Parathyroid adenoma (tissue), 2 donors: ENCODE results near the gene AGAP1.

Experiments
- H2AFZ ChIP-seq: fragments of 300-600 bp; sonication (generic); one replicate; pipeline ENCODE4 v1.7.0; 2017; ENCODE audit warnings: antibody characterized with exemption, mild to moderate bottlenecking
- H3K27ac ChIP-seq: fragments of 300-600 bp; sonication (generic); one replicate; pipeline ENCODE4 v1.7.0; 2017
- H3K27me3 ChIP-seq: fragments of 300-600 bp; sonication (generic); one replicate; pipeline ENCODE4 v1.7.0; 2017; ENCODE audit warnings: low read length; ENCODE audit not compliant: control insufficient read depth, insufficient read depth
- H3K36me3 ChIP-seq: fragments of 300-600 bp; sonication (generic); one replicate; pipeline ENCODE4 v1.7.0; 2017; ENCODE audit warnings: low read length; ENCODE audit not compliant: control insufficient read depth, insufficient read depth
- H3K4me1 ChIP-seq: fragments of 300-600 bp; sonication (generic); one replicate; pipeline ENCODE4 v1.7.0; 2017; ENCODE audit warnings: control low read depth
- H3K4me2 ChIP-seq: fragments of 300-600 bp; sonication (generic); one replicate; pipeline ENCODE4 v1.7.0; 2017; ENCODE audit warnings: low read length
- H3K4me3 ChIP-seq: fragments of 300-600 bp; sonication (generic); one replicate; pipeline ENCODE4 v1.7.0; 2017; ENCODE audit warnings: low read depth, low read length
- H3K79me2 ChIP-seq: fragments of 300-600 bp; sonication (generic); one replicate; pipeline ENCODE4 v1.7.0; 2017; ENCODE audit warnings: control low read depth
- H3K9ac ChIP-seq: fragments of 300-600 bp; sonication (generic); one replicate; pipeline ENCODE4 v1.7.0; 2017; ENCODE audit warnings: mild to moderate bottlenecking
- H3K9me3 ChIP-seq: fragments of 300-600 bp; sonication (generic); one replicate; pipeline ENCODE4 v1.7.0; 2017; ENCODE audit warnings: low read length; ENCODE audit not compliant: control insufficient read depth
- CTCF ChIP-seq: fragments of 300-600 bp; sonication (generic); IDR thresholded peaks from one replicate; pipeline ENCODE4 v1.7.0; 2017; ENCODE audit warnings: antibody characterized with exemption, mild to moderate bottlenecking
- donor health status: primary hyperparathyroidism.

Gene AGAP1

GRCh38 chr2:235493402-235493774, 455 bp upstream of the AGAP1 start:
- peak overlapping the region; percentile 38 for H3K4me3 ChIP-seq
- H3K79me2 ChIP-seq: peaks cover 33% of the 10 kb centered on the region
- H3K9me3 ChIP-seq: no peaks in the 10 kb centered on the region
- no peaks in the 10 kb centered on the region for H3K36me3 ChIP-seq
- H2AFZ ChIP-seq: peak overlapping the region; percentile 98
- H3K4me2 ChIP-seq: peak overlapping the region; percentile 73
- no peak overlapping the region for H3K9ac ChIP-seq
- H3K27ac ChIP-seq: peak overlapping the region; percentile 30
- H3K27me3 ChIP-seq: no peaks in the 10 kb centered on the region
- peaks cover 16% of the 10 kb centered on the region for H3K4me1 ChIP-seq
- no peak for TF ChIP-seq CTCF

- no peak overlapping the region for H3K9ac ChIP-seq
- peaks cover 24% of the 10 kb centered on the region for H3K4me1 ChIP-seq
- H3K27me3 ChIP-seq: no peaks in the 10 kb centered on the region
- peaks cover 47% of the 10 kb centered on the region for H3K79me2 ChIP-seq
- H3K4me3 ChIP-seq: peak overlapping the region; percentile 57
- no peak overlapping the region for H3K27ac ChIP-seq
- H3K36me3 ChIP-seq: no peaks in the 10 kb centered on the region
- H3K9me3 ChIP-seq: no peaks in the 10 kb centered on the region
- peak overlapping the region; percentile 32 for H2AFZ ChIP-seq
- no peak for TF ChIP-seq CTCF
- H3K4me2 ChIP-seq: peak overlapping the region; percentile 83
Measured at GRCh38 chr2:235494716-235495372, 1.0 kb downstream of the AGAP1 start.

GRCh38 chr2:235495373-235496238, 1.8 kb downstream of the AGAP1 start:
- TF ChIP-seq CTCF: no peak
- H3K27ac ChIP-seq: no peak overlapping the region
- H3K27me3 ChIP-seq: no peaks in the 10 kb centered on the region
- no peaks in the 10 kb centered on the region for H3K9me3 ChIP-seq
- H3K79me2 ChIP-seq: peaks cover 54% of the 10 kb centered on the region
- H3K4me2 ChIP-seq: peak overlapping the region; percentile 83
- H3K36me3 ChIP-seq: no peaks in the 10 kb centered on the region
- peak overlapping the region; percentile 57 for H3K4me3 ChIP-seq
- H3K9ac ChIP-seq: no peak overlapping the region
- no peak overlapping the region for H2AFZ ChIP-seq
- peaks cover 24% of the 10 kb centered on the region for H3K4me1 ChIP-seq

- H3K9ac ChIP-seq: no peak overlapping the region
- H3K27me3 ChIP-seq: no peaks in the 10 kb centered on the region
- H3K9me3 ChIP-seq: no peaks in the 10 kb centered on the region
- TF ChIP-seq CTCF: no peak
- no peak overlapping the region for H2AFZ ChIP-seq
- peaks cover 24% of the 10 kb centered on the region for H3K4me1 ChIP-seq
- no peak overlapping the region for H3K4me3 ChIP-seq
- H3K27ac ChIP-seq: no peak overlapping the region
- H3K36me3 ChIP-seq: no peaks in the 10 kb centered on the region
- H3K4me2 ChIP-seq: no peak overlapping the region
- peaks cover 60% of the 10 kb centered on the region for H3K79me2 ChIP-seq
Measured at GRCh38 chr2:235496239-235496621, 2.4 kb downstream of the AGAP1 start.
